HG03196 (cell line): Measurements from ENCODE around the gene LMNB1.

ENCODE experiments used
- ATAC-seq: cut with Tn5 transposase; IDR thresholded peaks from one replicate; pipeline ENCODE4 v1.9.1; 2021; ENCODE audit not compliant: unreplicated experiment

The LMNB1 gene

GRCh38 chr5:126883564-126884245, 106.8 kb downstream of the LMNB1 start:
- no peak for ATAC-seq

- no peak for ATAC-seq
Observed at GRCh38 chr5:126884269-126884819, 107.4 kb downstream of the LMNB1 start.
